KMS-11 (cell line): ENCODE measurements around the gene KIF1C.

Experiments
- H2AFZ ChIP-seq: fragments of 200-600 bp; sonication (generic); 2 replicates; pipeline ENCODE4 v1.6.1; 2016; ENCODE audit warnings: antibody characterized with exemption, mixed run types, low read depth
- H3K27ac ChIP-seq: fragments of 200-600 bp; sonication (generic); 2 replicates; pipeline ENCODE4 v1.6.1; 2016; ENCODE audit warnings: mild to moderate bottlenecking, mixed run types
- H3K27me3 ChIP-seq: fragments of 200-600 bp; sonication (generic); 2 replicates; pipeline ENCODE4 v1.6.1; 2017; ENCODE audit warnings: mild to moderate bottlenecking, low read depth, mixed run types, moderate library complexity; ENCODE audit not compliant: insufficient read depth
- H3K36me3 ChIP-seq: fragments of 200-600 bp; sonication (generic); 2 replicates; pipeline ENCODE4 v1.6.1; 2017; ENCODE audit warnings: mild to moderate bottlenecking, mixed run types; ENCODE audit not compliant: insufficient read depth
- H3K4me1 ChIP-seq: fragments of 200-600 bp; sonication (generic); 2 replicates; pipeline ENCODE4 v1.6.1; 2016; ENCODE audit warnings: mild to moderate bottlenecking, low read depth, mixed run types; ENCODE audit not compliant: poor library complexity, severe bottlenecking
- H3K4me2 ChIP-seq: fragments of 200-600 bp; sonication (generic); 2 replicates; pipeline ENCODE4 v1.7.0; 2016; ENCODE audit warnings: mild to moderate bottlenecking, mixed run types
- H3K4me3 ChIP-seq: fragments of 200-600 bp; sonication (generic); IDR thresholded peaks from 2 replicates; pipeline ENCODE4 v1.6.1; 2017; ENCODE audit warnings: low read depth, low read length, mixed read lengths; ENCODE audit not compliant: insufficient read depth
- H3K79me2 ChIP-seq: fragments of 200-600 bp; sonication (generic); 2 replicates; pipeline ENCODE4 v1.6.1; 2016; ENCODE audit warnings: low read depth, mixed run types; ENCODE audit not compliant: insufficient read depth
- H3K9ac ChIP-seq: fragments of 200-600 bp; sonication (generic); 2 replicates; pipeline ENCODE4 v1.6.1; 2016; ENCODE audit warnings: mild to moderate bottlenecking, mixed run types
- H4K20me1 ChIP-seq: fragments of 200-600 bp; sonication (generic); 2 replicates; pipeline ENCODE4 v1.6.1; 2016; ENCODE audit warnings: mild to moderate bottlenecking, mixed run types; ENCODE audit not compliant: insufficient read depth
- TF ChIP-seq, protein P1 (sequence below): fragments of 200-600 bp; sonication (generic); conservative IDR thresholded peaks from 2 replicates; pipeline ENCODE4 v1.6.1; 2017; ENCODE audit warnings: low read depth, mild to moderate bottlenecking, antibody characterized with exemption, low read length, moderate library complexity, mixed read lengths

Gene KIF1C

DNA sequence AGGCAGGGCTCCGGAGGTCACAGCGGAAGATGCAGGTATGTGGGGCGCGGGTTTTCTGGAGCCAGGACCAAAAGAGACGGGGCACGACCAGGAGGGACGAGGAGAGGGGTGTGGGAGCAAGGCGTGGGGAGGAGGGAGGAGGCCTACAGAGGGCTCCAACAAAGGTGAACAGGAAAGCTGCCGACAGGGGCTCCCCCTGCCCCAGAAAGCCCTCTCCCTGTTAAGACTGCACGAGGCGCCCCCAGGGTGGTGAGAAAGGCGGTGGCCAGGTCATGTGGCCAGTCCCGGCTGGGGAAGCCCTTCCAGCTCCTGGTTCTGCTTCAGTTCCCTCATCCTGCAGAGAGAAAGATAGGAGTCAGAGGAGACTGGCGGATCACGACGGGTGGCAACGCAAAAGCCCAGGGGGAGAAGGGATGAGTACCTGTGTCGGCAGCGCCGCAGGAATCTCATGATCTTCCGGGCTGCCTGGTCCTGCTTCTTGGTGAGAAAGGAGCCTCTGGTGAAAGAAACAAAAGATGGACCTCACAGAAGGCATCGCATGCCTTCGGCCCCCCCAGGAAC, 29.2 kb upstream of the KIF1C start:
- H2AFZ ChIP-seq, result no peak overlapping the region
- no peaks in the 10 kb centered on the region for H3K4me1 ChIP-seq
- no peak overlapping the region for H3K27ac ChIP-seq
- TF ChIP-seq, protein P1, sequence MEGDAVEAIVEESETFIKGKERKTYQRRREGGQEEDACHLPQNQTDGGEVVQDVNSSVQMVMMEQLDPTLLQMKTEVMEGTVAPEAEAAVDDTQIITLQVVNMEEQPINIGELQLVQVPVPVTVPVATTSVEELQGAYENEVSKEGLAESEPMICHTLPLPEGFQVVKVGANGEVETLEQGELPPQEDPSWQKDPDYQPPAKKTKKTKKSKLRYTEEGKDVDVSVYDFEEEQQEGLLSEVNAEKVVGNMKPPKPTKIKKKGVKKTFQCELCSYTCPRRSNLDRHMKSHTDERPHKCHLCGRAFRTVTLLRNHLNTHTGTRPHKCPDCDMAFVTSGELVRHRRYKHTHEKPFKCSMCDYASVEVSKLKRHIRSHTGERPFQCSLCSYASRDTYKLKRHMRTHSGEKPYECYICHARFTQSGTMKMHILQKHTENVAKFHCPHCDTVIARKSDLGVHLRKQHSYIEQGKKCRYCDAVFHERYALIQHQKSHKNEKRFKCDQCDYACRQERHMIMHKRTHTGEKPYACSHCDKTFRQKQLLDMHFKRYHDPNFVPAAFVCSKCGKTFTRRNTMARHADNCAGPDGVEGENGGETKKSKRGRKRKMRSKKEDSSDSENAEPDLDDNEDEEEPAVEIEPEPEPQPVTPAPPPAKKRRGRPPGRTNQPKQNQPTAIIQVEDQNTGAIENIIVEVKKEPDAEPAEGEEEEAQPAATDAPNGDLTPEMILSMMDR, result no peak
- H3K27me3 ChIP-seq, result no peaks in the 10 kb centered on the region
- H3K9ac ChIP-seq, result no peak overlapping the region
- no peaks in the 10 kb centered on the region for H3K79me2 ChIP-seq
- H4K20me1 ChIP-seq, result no peaks in the 10 kb centered on the region
- H3K4me3 ChIP-seq, result no peak overlapping the region
- no peaks in the 10 kb centered on the region for H3K36me3 ChIP-seq
- no peak overlapping the region for H3K4me2 ChIP-seq

DNA sequence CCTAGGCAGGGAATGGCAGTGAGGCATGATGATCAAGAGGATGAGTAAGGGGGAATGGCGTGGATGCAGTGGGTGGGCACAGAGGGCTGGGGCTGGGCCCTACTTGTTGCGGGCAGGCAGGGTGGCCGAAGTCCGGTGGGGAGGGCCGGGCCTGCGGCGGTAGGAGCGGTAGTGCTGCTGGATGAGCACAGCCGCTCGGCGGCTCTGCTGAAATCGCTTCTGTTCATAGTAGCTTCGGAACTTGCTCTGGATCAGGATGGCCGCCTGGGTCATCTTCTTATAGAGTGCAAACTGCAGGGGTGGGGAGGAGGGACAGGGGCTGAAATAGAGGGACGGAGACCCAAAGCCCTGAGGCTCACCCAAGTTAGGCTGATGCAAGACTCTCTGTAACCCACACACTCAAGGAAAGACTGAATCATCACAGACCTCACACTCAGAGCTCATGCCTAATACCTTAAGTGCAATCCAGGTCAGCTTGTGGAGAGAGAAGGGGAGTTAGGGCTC, 28.7 kb upstream of the KIF1C start:
- TF ChIP-seq, protein P1, result no peak
- Histone ChIP-seq H3K79me2 (no peaks in the 10 kb centered on the region), H3K27ac (no peak overlapping the region), H3K4me2 (no peak overlapping the region), H4K20me1 (no peaks in the 10 kb centered on the region), H3K4me3 (no peak overlapping the region), H3K9ac (no peak overlapping the region), H3K36me3 (no peaks in the 10 kb centered on the region), H3K4me1 (no peaks in the 10 kb centered on the region), H2AFZ (no peak overlapping the region), H3K27me3 (no peaks in the 10 kb centered on the region)

DNA sequence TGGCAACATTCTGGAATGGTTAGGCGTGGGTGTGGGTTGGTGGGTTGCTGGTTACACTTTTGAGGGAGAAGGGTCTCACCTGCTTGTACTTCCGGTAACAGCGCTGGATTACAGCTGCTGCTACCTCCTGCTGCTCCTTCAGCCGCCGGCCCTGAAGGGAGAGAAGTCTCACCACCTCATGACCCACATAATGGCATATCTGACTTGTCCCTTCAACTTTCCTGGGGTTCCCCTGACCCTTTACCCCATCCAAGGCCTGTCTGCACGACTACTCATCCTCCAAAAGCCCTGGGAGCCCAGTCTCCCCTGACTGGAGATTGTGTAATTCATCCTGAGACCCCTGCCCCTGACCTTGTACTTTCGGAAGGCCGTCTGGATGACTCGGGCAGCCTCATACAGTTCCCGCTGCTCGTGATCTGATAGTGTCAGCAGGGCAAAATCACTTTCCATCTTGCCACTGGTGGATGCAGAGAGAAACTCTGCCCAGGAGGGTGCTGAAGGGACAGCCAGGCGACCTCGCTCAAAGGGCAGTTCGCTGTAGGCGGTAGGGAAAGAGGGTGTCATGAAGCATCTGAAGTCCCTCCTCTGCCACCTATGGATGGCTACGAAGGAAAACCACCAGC, 28.1 kb upstream of the KIF1C start:
- Histone ChIP-seq H3K27me3 (no peaks in the 10 kb centered on the region), H2AFZ (no peak overlapping the region), H3K4me3 (no peak overlapping the region), H3K36me3 (no peaks in the 10 kb centered on the region), H3K4me2 (no peak overlapping the region), H3K27ac (no peak overlapping the region), H3K9ac (no peak overlapping the region), H3K79me2 (no peaks in the 10 kb centered on the region), H3K4me1 (no peaks in the 10 kb centered on the region), H4K20me1 (no peaks in the 10 kb centered on the region)
- TF ChIP-seq, protein P1, result no peak

DNA sequence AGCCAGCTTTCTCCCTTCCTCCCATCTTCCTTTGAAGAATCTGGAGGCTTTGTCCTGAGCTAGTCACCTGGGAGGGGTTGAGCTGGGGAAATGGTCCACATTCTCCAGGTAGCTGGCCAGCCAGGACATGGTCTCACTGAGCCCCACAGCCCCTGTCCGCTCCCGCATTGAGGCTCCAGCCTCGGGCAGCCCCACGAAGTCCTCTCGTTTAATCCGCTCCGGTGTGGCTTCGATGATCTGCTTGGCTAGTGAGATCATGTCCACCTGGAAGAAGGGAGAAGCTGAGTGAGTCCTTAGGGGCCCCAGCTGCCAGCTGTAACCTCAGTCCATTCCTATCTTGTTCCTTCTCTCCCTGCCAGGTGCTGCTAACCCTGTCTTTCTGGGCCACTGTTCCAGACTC, 27.5 kb upstream of the KIF1C start:
- H3K9ac ChIP-seq, result no peak overlapping the region

More for the DNA sequence above, 27.5 kb upstream of the KIF1C start:
- Histone ChIP-seq H3K4me3 (no peak overlapping the region), H3K4me1 (no peaks in the 10 kb centered on the region), H3K79me2 (no peaks in the 10 kb centered on the region), H3K27me3 (no peaks in the 10 kb centered on the region), H3K36me3 (no peaks in the 10 kb centered on the region), H2AFZ (no peak overlapping the region), H3K4me2 (no peak overlapping the region), H3K27ac (no peak overlapping the region), H4K20me1 (no peaks in the 10 kb centered on the region)
- TF ChIP-seq, protein P1, result no peak
